Activated CD4-positive, alpha-beta T cell treated with anti-CD3 and anti-CD28 coated beads for 36 hours (primary cell): ENCODE measurements around the gene PTPRM. TPM values are rescaled to one million over a fixed set of nuclear protein-coding genes. Genes with fewer than 3 reads are reported as not detected.

Source experiments
- ATAC-seq: fragments of 200-7000 bp; cut with Tn5 transposase; one replicate; pipeline ENCODE4 v1.10.0; 2021; ENCODE audit warnings: mild to moderate bottlenecking, moderate library complexity
- CTCF ChIA-PET: fragments of 350-600 bp; sonication (Branson Sonifier 250); formaldehyde crosslinking; loops from one replicate; lab custom pipeline; 2021; ENCODE audit warnings: antibody characterized with exemption; lab: Charles Lee
- POLR2A ChIA-PET: fragments of 350-600 bp; sonication (Branson Sonifier 250); formaldehyde crosslinking; loops from one replicate; lab custom pipeline; 2021; ENCODE audit warnings: antibody characterized with exemption, inconsistent platforms; lab: Charles Lee
- DNase-seq: peaks from one replicate; pipeline ENCODE4 v3.0.0-alpha.2; 2020
- H3K27ac Mint-ChIP-seq: one replicate; pipeline ENCODE4 v1.8.0; 2021; ENCODE audit warnings: mixed read lengths
- H3K27me3 Mint-ChIP-seq: one replicate; pipeline ENCODE4 v1.8.0; 2021; ENCODE audit warnings: mixed read lengths
- H3K36me3 Mint-ChIP-seq: one replicate; pipeline ENCODE4 v1.8.0; 2021; ENCODE audit warnings: low read depth, mixed read lengths
- H3K4me1 Mint-ChIP-seq: one replicate; pipeline ENCODE4 v1.8.0; 2021; ENCODE audit warnings: mixed read lengths
- H3K4me3 Mint-ChIP-seq: one replicate; pipeline ENCODE4 v1.8.0; 2021; ENCODE audit warnings: mild to moderate bottlenecking, moderate library complexity, mixed read lengths
- H3K9me3 Mint-ChIP-seq: one replicate; pipeline ENCODE4 v1.8.0; 2021; ENCODE audit warnings: low read depth, mixed read lengths
- intact Hi-C, 2 experiments: fragments of 100-400 bp; cut with DNase I in 1 of 2; cut with micrococcal nuclease in 1 of 2; formaldehyde crosslinking; loops; one replicate each; pipeline versions ENCODE4 v1.14.2 to v1.15.1; 2022 to 2024; cut with DNase I, micrococcal nuclease
- total RNA-seq, 2 experiments: library from RNA; stranded (reverse); gene quantifications; one replicate each; pipeline ENCODE4 v1.2.3, GENCODE V29; 2021

PTPRM gene
- total RNA-seq, 2 experiments from 2014 or later: 6.5 to 14.0 TPM

- ChIA-PET POLR2A (no interaction called here), CTCF (no interaction called here)
- no peak for DNase-seq
- no peak overlapping the region for H3K4me3 Mint-ChIP-seq
- no peaks in the 10 kb centered on the region for H3K9me3 Mint-ChIP-seq
- H3K4me1 Mint-ChIP-seq: no peaks in the 10 kb centered on the region
- intact Hi-C loops: loop anchor here in 1 of 2 experiments (5.0 kb wide), 1 partner anchor 50 kb away; no protein-coding TSS in a partner anchor
- ATAC-seq: no peak
- no peaks in the 10 kb centered on the region for H3K36me3 Mint-ChIP-seq
- H3K27ac Mint-ChIP-seq: no peak overlapping the region
- H3K27me3 Mint-ChIP-seq: no peaks in the 10 kb centered on the region
Observed at GRCh38 chr18:8332286-8332685, 765.2 kb downstream of the PTPRM start.

- Mint-ChIP-seq H3K9me3 (no peaks in the 10 kb centered on the region), H3K36me3 (no peaks in the 10 kb centered on the region), H3K27me3 (no peaks in the 10 kb centered on the region), H3K4me3 (no peak overlapping the region), H3K27ac (no peak overlapping the region), H3K4me1 (no peaks in the 10 kb centered on the region)
- no peak for DNase-seq
- ATAC-seq: no peak
- ChIA-PET CTCF (no interaction called here), POLR2A (no interaction called here)
- intact Hi-C loops: loop anchor here in 1 of 2 experiments (5.0 kb wide), 1 partner anchor 48 kb away; no protein-coding TSS in a partner anchor
Observed at GRCh38 chr18:8333961-8334360, 766.8 kb downstream of the PTPRM start.

GRCh38 chr18:8337211-8337610 is 770.1 kb downstream of the PTPRM start:
- intact Hi-C loops: no loop called here
- H3K27ac Mint-ChIP-seq: no peak overlapping the region
- POLR2A ChIA-PET: no interaction called here

GRCh38 chr18:8339210-8339609 is 772.1 kb downstream of the PTPRM start:
- Mint-ChIP-seq H3K4me1 (no peaks in the 10 kb centered on the region), H3K4me3 (no peak overlapping the region), H3K27ac (no peak overlapping the region), H3K27me3 (no peaks in the 10 kb centered on the region), H3K9me3 (no peaks in the 10 kb centered on the region), H3K36me3 (no peaks in the 10 kb centered on the region)
- POLR2A ChIA-PET: no interaction called here
- ATAC-seq (no peak), DNase-seq (no peak)
- CTCF ChIA-PET: interaction anchor here (0.8 kb wide), 1 partner anchor 1300 kb away, joined by 4 read pairs; no protein-coding TSS in a partner anchor
- intact Hi-C loops: no loop called here

More at GRCh38 chr18:8337211-8337610, 770.1 kb downstream of the PTPRM start:
- no peaks in the 10 kb centered on the region for H3K4me1 Mint-ChIP-seq
- CTCF ChIA-PET: no interaction called here
- ATAC-seq: no peak
- H3K27me3 Mint-ChIP-seq: no peaks in the 10 kb centered on the region
- H3K36me3 Mint-ChIP-seq: no peaks in the 10 kb centered on the region
- no peak overlapping the region for H3K4me3 Mint-ChIP-seq
- no peak for DNase-seq
- no peaks in the 10 kb centered on the region for H3K9me3 Mint-ChIP-seq

- POLR2A ChIA-PET: no interaction called here
- Mint-ChIP-seq H3K27ac (no peak overlapping the region), H3K36me3 (no peaks in the 10 kb centered on the region), H3K4me1 (no peaks in the 10 kb centered on the region), H3K4me3 (no peak overlapping the region), H3K27me3 (no peaks in the 10 kb centered on the region), H3K9me3 (no peaks in the 10 kb centered on the region)
- no peak for ATAC-seq
- intact Hi-C loops: no loop called here
- DNase-seq: no peak
- CTCF ChIA-PET: no interaction called here
Observed at GRCh38 chr18:8339952-8340351, 772.8 kb downstream of the PTPRM start.

- DNase-seq: no peak
- no peaks in the 10 kb centered on the region for H3K4me1 Mint-ChIP-seq
- H3K9me3 Mint-ChIP-seq: no peaks in the 10 kb centered on the region
- H3K36me3 Mint-ChIP-seq: no peaks in the 10 kb centered on the region
- intact Hi-C loops: no loop called here
- no peak overlapping the region for H3K4me3 Mint-ChIP-seq
- ATAC-seq: no peak
- no peak overlapping the region for H3K27ac Mint-ChIP-seq
- ChIA-PET POLR2A (no interaction called here), CTCF (interaction anchor here (1.0 kb wide), 1 partner anchor 11 kb away, joined by 3 read pairs; no protein-coding TSS in a partner anchor)
- H3K27me3 Mint-ChIP-seq: no peaks in the 10 kb centered on the region
Observed at GRCh38 chr18:8341481-8342230, 774.5 kb downstream of the PTPRM start.

GRCh38 chr18:8348051-8348720 is 781.1 kb downstream of the PTPRM start:
- Mint-ChIP-seq H3K4me1 (no peaks in the 10 kb centered on the region), H3K36me3 (no peaks in the 10 kb centered on the region), H3K9me3 (no peaks in the 10 kb centered on the region), H3K27ac (no peak overlapping the region), H3K27me3 (no peaks in the 10 kb centered on the region), H3K4me3 (no peak overlapping the region)
- ChIA-PET CTCF (no interaction called here), POLR2A (no interaction called here)
- DNase-seq: no peak
- no peak for ATAC-seq
- intact Hi-C loops: no loop called here

GRCh38 chr18:8349608-8350323 is 782.6 kb downstream of the PTPRM start:
- intact Hi-C loops: no loop called here
- Mint-ChIP-seq H3K36me3 (no peaks in the 10 kb centered on the region), H3K4me3 (no peak overlapping the region), H3K9me3 (no peaks in the 10 kb centered on the region), H3K27ac (no peak overlapping the region), H3K27me3 (no peaks in the 10 kb centered on the region), H3K4me1 (no peaks in the 10 kb centered on the region)
- no peak for ATAC-seq
- ChIA-PET POLR2A (no interaction called here), CTCF (interaction anchor here (0.7 kb wide), 1 partner anchor 9 kb away, joined by 3 read pairs; no protein-coding TSS in a partner anchor)
- DNase-seq: no peak

- CTCF ChIA-PET: no interaction called here
- POLR2A ChIA-PET: no interaction called here
- H3K4me3 Mint-ChIP-seq: no peak overlapping the region
- ATAC-seq (no peak), DNase-seq (no peak)
- H3K4me1 Mint-ChIP-seq: no peaks in the 10 kb centered on the region
- H3K27ac Mint-ChIP-seq: no peak overlapping the region
- intact Hi-C loops: no loop called here
- H3K27me3 Mint-ChIP-seq: no peaks in the 10 kb centered on the region
- no peaks in the 10 kb centered on the region for H3K36me3 Mint-ChIP-seq
- H3K9me3 Mint-ChIP-seq: no peaks in the 10 kb centered on the region
Observed at GRCh38 chr18:8350628-8351027, 783.5 kb downstream of the PTPRM start.

GRCh38 chr18:8351161-8351560 is 784.0 kb downstream of the PTPRM start:
- CTCF ChIA-PET: interaction anchor here (0.6 kb wide), 1 partner anchor 10 kb away, joined by 3 read pairs; no protein-coding TSS in a partner anchor
- ATAC-seq (no peak), DNase-seq (no peak)
- H3K27ac Mint-ChIP-seq: no peak overlapping the region
- H3K4me3 Mint-ChIP-seq: no peak overlapping the region
- no peaks in the 10 kb centered on the region for H3K9me3 Mint-ChIP-seq
- H3K4me1 Mint-ChIP-seq: no peaks in the 10 kb centered on the region
- H3K36me3 Mint-ChIP-seq: no peaks in the 10 kb centered on the region
- no peaks in the 10 kb centered on the region for H3K27me3 Mint-ChIP-seq
- intact Hi-C loops: no loop called here
- POLR2A ChIA-PET: no interaction called here

- Mint-ChIP-seq H3K4me1 (no peaks in the 10 kb centered on the region), H3K27ac (no peak overlapping the region), H3K4me3 (no peak overlapping the region), H3K36me3 (no peaks in the 10 kb centered on the region), H3K27me3 (no peaks in the 10 kb centered on the region), H3K9me3 (no peaks in the 10 kb centered on the region)
- no peak for ATAC-seq
- no peak for DNase-seq
- intact Hi-C loops: no loop called here
- ChIA-PET CTCF (interaction anchor here (1.6 kb wide), 1 partner anchor 11 kb away, joined by 6 read pairs; no protein-coding TSS in a partner anchor), POLR2A (no interaction called here)
Observed at GRCh38 chr18:8354304-8354703, 787.2 kb downstream of the PTPRM start.
